Muscle of leg (tissue), 11 donors: ENCODE measurements around the gene TRUB2. TPM values are rescaled to one million over a fixed set of nuclear protein-coding genes. Genes with fewer than 3 reads are reported as not detected.

ENCODE experiments used
- DNase-seq: peaks from one replicate; pipeline ENCODE4 v3.0.0; 2013
- H3K27ac ChIP-seq: one replicate; pipeline ENCODE4 v1.5.1; 2013; ENCODE audit warnings: mild to moderate bottlenecking, low read length, control low read depth
- H3K27me3 ChIP-seq: one replicate; pipeline ENCODE4 v1.6.1; 2013; ENCODE audit warnings: low read length; ENCODE audit not compliant: control insufficient read depth, insufficient read depth
- H3K36me3 ChIP-seq: one replicate; pipeline ENCODE4 v1.6.1; 2013; ENCODE audit warnings: low read length; ENCODE audit not compliant: control insufficient read depth, insufficient read depth
- H3K4me1 ChIP-seq: one replicate; pipeline ENCODE4 v1.6.1; 2013; ENCODE audit warnings: low read length; ENCODE audit not compliant: control insufficient read depth, insufficient read depth
- H3K4me3 ChIP-seq: one replicate; pipeline ENCODE4 v1.5.1; 2013; ENCODE audit warnings: low read length, control low read depth
- H3K9me3 ChIP-seq: replicated peaks from 2 replicates; pipeline ENCODE4 v1.6.1; 2013; ENCODE audit warnings: low read depth, low read length; ENCODE audit not compliant: control insufficient read depth
- WGBS: methylation state at CpG from one replicate; pipeline ENCODE4 v1.1.5; 2013; ENCODE audit warnings: missing lambda C conversion rate; ENCODE audit not compliant: insufficient coverage; 5-methylcytosine and 5-hydroxymethylcytosine counted together
- polyA plus RNA-seq, 8 donors: library from polyadenylated mRNA; unstranded; fragments of 120-200 nt; gene quantifications; one replicate each; pipeline versions ENCODE4 v1.2.1 to v1.2.3, GENCODE V29; 2013; ENCODE audit warnings: inconsistent platforms in 1 of 8, low replicate concordance in 1 of 8; ENCODE audit not compliant: insufficient read length in 8 of 8, insufficient read depth in 1 of 8
- total RNA-seq: library from RNA; stranded (reverse); fragments of 120-200 nt; gene quantifications from one replicate; pipeline ENCODE4 v1.2.4, GENCODE V29; 2013

TRUB2 gene
- total and polyA plus RNA-seq, 9 donors = 20.0 to 25.3 (median 23.6) TPM

DNA sequence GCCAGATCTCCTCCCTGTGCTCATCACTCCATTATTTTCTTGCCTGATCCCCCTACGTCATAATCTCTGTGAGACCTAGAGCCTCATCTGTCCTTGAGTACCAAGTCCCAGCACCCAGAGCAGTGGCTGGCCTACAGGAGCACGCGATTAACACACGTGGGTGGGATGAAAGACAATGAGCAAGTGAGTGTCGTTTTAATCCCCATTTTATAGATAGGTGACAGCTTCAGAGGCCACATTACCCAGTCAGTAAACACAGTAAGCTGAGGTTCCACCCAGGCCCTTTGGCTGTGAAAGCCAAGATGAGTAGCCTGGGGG is 17.3 kb downstream of the TRUB2 start:
- no peaks in the 10 kb centered on the region for H3K4me1 ChIP-seq
- H3K4me3 ChIP-seq = no peak overlapping the region
- H3K27me3 ChIP-seq = no peaks in the 10 kb centered on the region
- no peaks in the 10 kb centered on the region for H3K9me3 ChIP-seq
- peaks cover 20% of the 10 kb centered on the region for H3K36me3 ChIP-seq
- no peak for DNase-seq
- no peak overlapping the region for H3K27ac ChIP-seq
- WGBS = 73% methylated on average over 3 of the region's 5 CpGs

DNA sequence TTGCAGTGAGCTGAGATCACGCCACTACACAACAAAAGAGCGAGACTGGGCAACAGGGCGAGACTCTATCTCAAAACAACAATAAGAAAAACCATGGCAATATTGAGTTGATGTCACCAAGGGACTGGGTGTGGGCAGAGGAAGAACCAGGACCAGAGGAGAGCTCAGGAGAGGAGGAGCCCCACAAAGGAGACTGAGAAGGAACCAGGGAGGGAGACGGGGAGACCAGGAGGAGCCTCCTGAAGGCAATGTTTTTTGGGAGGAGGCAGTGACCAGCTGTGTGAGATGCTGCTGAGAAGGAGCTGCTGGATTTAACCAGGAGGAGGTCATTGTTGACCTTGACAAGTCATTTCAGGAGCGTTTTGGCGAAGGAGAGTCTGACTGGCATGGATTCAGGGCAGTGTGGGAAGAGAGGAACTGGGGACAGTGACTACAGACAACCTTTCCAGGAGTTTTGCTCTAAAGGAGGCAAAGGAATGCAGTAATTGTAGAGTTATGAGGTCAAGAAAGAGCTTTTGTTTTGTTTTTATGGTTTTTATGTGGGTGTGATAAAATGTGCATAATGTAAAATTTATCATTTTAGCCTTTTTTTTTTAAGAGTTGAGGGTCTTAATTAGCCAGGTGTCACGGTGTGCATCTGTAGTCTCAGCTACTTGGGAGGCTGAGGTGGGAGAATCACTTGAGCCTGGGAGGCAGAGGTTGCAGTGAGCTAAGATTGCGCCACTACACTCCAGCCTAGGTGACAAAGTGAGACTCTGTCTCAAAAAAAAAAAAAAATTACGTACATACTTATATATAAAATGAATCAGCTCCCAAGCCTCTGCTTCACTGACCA is 17.9 kb downstream of the TRUB2 start:
- Histone ChIP-seq H3K27me3 (no peaks in the 10 kb centered on the region), H3K4me1 (no peaks in the 10 kb centered on the region), H3K27ac (no peak overlapping the region), H3K36me3 (peaks cover 15% of the 10 kb centered on the region), H3K4me3 (no peak overlapping the region), H3K9me3 (no peaks in the 10 kb centered on the region)
- WGBS = 73% methylated on average over 3 of the region's 9 CpGs
- no peak for DNase-seq

DNA sequence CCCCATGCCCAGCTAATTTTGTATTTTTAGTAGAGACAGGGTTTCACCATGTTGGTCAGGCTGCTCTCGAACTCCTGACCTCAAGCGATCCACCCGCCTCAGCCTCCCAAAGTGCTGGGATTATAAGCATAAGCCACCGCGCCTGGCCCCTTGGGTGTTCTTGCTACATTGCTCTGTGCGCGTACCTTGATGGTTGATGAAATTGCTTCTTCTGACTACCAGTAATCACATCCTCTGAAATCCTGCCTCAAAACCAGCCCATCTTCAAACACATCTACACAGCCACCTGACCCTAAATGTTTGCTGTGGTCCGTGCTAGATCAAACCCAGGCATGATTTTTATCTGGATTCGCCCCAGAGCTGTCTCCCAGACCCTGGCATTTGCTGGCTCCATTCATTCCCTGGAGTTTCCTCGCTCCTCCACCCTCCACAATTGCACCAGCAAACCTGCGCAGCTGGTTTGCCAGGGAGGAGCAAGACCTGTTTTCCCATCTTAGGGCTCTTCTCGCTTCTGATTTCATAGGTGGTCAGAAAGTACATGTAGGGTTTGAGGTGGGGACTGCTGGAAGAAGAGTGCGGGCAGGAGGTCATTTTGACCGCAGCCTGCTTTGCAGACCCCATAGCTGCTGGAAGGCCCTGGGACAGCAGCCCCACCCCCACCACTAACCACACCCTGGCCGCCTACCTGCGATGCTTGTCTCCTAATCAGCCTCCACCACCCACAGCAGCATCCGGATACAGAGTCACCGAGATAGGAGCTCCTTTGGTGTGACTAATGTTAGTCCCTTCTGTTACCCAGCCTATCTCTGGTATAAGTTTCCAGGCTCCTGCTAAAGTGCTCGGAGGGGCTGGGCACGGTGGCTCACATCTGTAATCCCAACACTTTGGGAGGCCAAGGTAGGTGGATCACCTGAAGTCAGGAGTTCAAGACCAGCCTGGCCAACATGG is 23.4 kb downstream of the TRUB2 start:
- Histone ChIP-seq H3K4me1 (peaks cover 8% of the 10 kb centered on the region), H3K9me3 (no peaks in the 10 kb centered on the region), H3K27ac (no peak overlapping the region), H3K27me3 (no peaks in the 10 kb centered on the region), H3K36me3 (peaks cover 5% of the 10 kb centered on the region), H3K4me3 (no peak overlapping the region)
- no peak for DNase-seq
- WGBS = 82% methylated on average over 11 of the region's 20 CpGs

GRCh38 chr9:128297221-128297773 is 24.9 kb downstream of the TRUB2 start:
- H3K4me3 ChIP-seq = no peak overlapping the region
- WGBS = 77% methylated on average over 2 of the region's 2 CpGs
- no peak overlapping the region for H3K27ac ChIP-seq
- H3K9me3 ChIP-seq = no peaks in the 10 kb centered on the region
- no peak for DNase-seq
- peaks cover 9% of the 10 kb centered on the region for H3K36me3 ChIP-seq
- H3K27me3 ChIP-seq = no peaks in the 10 kb centered on the region
- H3K4me1 ChIP-seq = peaks cover 8% of the 10 kb centered on the region

DNA sequence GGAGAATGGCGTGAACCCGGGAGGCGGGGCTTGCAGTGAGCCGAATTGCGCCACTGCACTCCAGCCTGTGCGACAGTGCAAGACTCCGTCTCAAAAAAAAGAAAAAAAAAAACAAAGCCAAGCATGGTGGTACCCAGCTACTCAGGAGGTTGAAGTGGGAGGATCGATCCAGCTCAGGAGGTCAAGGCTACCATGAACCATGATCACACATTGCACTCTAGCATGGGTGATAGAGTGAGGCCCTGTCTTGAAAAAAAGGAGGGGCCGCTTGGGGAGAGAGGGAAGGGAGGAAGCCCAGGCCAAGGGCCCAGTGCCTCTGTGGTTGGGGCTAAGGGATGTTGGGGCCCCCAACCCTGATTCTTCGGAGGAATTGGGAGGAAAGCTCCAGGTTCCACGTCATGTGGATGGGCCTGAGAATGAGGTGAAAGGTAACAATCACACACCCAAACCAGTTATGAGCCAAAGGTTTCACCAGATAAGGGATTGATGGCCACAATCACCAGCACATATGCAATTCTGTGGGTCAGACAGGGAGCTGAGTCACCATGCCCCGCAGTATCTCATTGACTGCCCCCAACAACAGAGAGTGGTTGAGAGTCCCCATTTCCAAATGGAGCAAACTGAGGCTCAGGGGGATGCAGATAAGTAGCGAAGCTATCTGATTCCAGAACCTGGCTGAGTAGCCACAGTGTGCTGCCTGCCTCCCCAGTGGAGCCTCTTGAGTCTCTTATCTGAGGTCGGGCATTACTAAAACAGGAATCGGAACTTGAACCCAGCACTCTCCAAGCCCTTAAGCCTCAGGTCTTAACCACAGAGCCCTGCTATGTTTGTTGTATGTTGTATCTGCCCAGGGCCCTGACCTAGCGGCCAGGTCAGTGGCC is 25.7 kb downstream of the TRUB2 start:
- Histone ChIP-seq H3K4me1 (peaks cover 8% of the 10 kb centered on the region), H3K27me3 (no peaks in the 10 kb centered on the region), H3K9me3 (no peaks in the 10 kb centered on the region), H3K36me3 (peaks cover 11% of the 10 kb centered on the region), H3K4me3 (no peak overlapping the region), H3K27ac (no peak overlapping the region)
- no peak for DNase-seq
- WGBS = 91% methylated on average over 9 of the region's 16 CpGs

DNA sequence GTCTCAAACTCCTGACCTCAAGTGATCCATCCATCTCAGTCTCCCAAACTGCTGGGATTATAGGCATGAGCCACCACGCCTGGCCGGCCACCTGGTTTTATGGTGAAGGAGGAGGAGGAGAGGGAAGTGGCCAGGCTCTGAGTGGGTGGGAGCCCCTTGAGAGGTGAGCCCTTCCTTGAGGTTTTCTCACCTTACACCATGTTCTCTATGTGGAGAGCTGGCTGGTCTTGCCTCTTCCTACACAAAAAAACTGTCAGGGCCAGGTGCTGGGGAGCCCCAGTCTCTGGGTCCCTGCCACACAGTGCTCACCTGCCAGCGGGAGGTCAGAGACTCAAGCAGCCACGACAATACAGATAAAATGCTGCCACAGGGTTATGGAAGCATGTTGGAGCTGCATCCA is 28.1 kb downstream of the TRUB2 start:
- 86% methylated on average over 2 of the region's 4 CpGs for WGBS
- Histone ChIP-seq H3K4me1 (peaks cover 8% of the 10 kb centered on the region), H3K9me3 (no peaks in the 10 kb centered on the region), H3K4me3 (no peak overlapping the region), H3K27ac (no peak overlapping the region), H3K27me3 (no peaks in the 10 kb centered on the region), H3K36me3 (peaks cover 12% of the 10 kb centered on the region)
- no peak for DNase-seq

DNA sequence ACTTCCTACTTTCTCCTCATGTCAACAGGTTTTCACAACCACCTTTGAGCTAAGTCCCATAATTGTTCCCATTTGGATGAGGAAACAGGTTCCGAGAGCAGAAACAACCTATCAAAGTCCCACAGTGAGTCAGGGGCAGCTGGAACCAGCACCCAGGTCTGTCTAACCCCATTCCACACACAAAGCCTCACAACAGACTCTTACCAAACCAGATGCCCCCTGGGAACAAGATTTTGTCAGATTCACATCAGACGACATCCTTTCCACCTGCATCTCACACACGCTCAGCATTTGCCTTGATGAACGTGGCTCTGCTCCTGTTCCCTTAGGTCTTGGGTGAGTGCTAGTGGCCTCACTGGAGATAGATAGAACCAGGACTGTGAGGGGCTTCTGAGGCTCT is 29.2 kb downstream of the TRUB2 start:
- WGBS = 71% methylated on average over 1 of the region's 4 CpGs
- Histone ChIP-seq H3K4me1 (peaks cover 8% of the 10 kb centered on the region), H3K36me3 (peaks cover 23% of the 10 kb centered on the region), H3K4me3 (no peak overlapping the region), H3K27ac (no peak overlapping the region), H3K27me3 (no peaks in the 10 kb centered on the region), H3K9me3 (no peaks in the 10 kb centered on the region)
- DNase-seq = no peak

DNA sequence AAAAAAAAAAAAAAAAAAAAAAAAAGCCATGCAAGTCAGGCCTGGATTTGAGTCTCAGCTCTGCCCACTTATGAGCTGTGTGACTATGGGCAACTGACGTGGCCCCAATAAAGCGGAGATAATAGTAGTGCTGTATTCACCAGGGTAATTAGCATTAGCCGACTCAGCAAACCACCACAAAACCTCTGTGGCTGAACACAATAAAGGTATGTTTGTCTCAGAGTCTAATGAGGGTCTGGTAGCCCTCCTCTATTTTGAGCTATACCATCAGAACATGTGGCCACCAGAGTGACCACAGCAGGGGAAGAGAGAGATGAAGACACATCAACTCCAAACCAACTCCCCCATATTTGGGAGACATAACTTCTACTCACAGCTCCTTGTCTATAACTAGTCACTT is 30.2 kb downstream of the TRUB2 start:
- 90% methylated on average over 2 of the region's 3 CpGs for WGBS

DNA sequence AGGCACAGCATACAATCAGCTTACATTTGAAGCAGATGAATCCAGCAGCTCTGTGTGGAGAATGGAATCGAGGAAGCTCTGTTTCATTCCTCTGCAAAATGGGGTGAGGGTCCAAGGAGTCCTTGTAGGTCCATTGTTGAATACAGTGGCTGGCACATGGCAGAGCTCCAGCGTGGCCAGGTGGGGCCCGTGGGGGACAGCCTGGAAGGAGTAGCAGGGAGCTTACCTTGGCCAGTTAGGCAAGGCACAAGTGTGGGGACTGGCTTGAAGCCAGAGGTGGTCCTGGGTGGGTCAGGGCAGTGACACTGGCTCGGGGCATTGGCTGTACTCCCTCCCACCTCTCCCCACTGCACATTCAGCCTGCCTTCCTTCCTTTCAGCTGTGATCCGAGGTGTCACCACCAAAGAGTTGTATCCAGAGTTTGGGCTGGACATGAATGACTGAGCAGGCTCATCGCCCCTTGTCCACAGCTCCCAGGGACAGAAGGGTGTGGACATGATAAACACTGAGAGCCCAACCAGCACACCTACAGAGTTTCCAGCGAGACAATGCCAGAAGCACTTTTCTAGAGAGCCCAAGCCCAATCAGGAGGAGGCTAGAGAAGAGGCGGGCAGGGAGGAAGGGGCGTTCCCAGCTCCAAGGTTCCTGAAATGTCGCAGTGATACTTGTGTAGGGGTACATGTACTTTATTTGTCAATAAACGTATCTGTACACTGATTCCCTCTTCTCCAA is 33.8 kb downstream of the TRUB2 start:
- no peaks in the 10 kb centered on the region for H3K27me3 ChIP-seq
- H3K4me1 ChIP-seq = peaks cover 12% of the 10 kb centered on the region
- peaks cover 38% of the 10 kb centered on the region for H3K36me3 ChIP-seq
- no peak overlapping the region for H3K4me3 ChIP-seq
- DNase-seq = no peak
- no peak overlapping the region for H3K27ac ChIP-seq
- no peaks in the 10 kb centered on the region for H3K9me3 ChIP-seq
- WGBS = 79% methylated on average over 4 of the region's 11 CpGs

More for the DNA sequence above, 30.2 kb downstream of the TRUB2 start:
- H3K36me3 ChIP-seq = peaks cover 27% of the 10 kb centered on the region
- peaks cover 8% of the 10 kb centered on the region for H3K4me1 ChIP-seq
- H3K27ac ChIP-seq = no peak overlapping the region
- no peak overlapping the region for H3K4me3 ChIP-seq
- no peaks in the 10 kb centered on the region for H3K9me3 ChIP-seq
- no peaks in the 10 kb centered on the region for H3K27me3 ChIP-seq
- DNase-seq = no peak
